LNCAP (cell line): Measurements from ENCODE around the gene C11orf87.

Source experiments
- TF ChIP-seq, protein P1 (sequence below): fragments of 450-650 bp; IDR thresholded peaks from 2 replicates; pipeline ENCODE4 v1.5.1; 2017; ENCODE audit warnings: mild to moderate bottlenecking

Gene C11orf87

GRCh38 chr11:109388982-109389381 is 33.0 kb upstream of the C11orf87 start:
- TF ChIP-seq, protein P1, sequence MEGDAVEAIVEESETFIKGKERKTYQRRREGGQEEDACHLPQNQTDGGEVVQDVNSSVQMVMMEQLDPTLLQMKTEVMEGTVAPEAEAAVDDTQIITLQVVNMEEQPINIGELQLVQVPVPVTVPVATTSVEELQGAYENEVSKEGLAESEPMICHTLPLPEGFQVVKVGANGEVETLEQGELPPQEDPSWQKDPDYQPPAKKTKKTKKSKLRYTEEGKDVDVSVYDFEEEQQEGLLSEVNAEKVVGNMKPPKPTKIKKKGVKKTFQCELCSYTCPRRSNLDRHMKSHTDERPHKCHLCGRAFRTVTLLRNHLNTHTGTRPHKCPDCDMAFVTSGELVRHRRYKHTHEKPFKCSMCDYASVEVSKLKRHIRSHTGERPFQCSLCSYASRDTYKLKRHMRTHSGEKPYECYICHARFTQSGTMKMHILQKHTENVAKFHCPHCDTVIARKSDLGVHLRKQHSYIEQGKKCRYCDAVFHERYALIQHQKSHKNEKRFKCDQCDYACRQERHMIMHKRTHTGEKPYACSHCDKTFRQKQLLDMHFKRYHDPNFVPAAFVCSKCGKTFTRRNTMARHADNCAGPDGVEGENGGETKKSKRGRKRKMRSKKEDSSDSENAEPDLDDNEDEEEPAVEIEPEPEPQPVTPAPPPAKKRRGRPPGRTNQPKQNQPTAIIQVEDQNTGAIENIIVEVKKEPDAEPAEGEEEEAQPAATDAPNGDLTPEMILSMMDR: no peak

DNA sequence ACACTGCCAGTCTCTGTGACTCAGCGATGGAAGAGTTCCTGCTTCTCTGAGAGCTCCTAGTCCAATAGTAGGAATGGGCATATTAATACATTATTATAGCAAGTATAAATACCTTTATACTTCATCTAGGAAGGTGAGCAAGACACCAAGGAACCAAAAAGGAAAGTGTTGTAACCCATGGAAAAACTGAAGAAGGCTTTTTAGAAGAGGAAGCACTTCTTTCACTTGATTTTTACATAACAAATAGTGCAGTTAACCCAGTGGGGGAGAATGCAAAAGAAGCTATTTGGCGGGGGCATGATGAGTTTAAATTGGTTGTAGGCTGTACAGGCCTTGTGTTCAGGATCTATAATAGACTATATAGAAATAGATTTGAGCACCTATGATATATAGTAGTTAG is 31.2 kb upstream of the C11orf87 start:
- TF ChIP-seq, protein P1: no peak

DNA sequence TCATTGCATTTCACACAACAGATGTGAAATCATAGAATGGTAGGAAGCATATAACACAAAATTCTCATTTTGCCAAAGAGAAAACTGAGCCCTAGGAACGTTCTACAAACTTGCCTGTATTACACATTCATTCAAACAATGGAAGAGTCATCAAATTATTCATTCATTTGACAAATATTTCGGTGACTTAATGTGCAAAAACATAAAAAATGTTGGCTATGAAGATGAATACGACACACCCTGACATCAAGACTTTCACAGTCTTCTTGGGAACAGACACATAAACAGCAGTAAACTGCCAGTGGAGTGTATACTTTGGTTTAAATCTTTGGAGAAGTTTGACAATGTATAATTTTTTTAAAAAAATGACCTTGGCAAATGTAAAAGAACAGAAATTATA is 20.4 kb upstream of the C11orf87 start:
- TF ChIP-seq, protein P1: no peak

GRCh38 chr11:109405671-109406070 is 16.3 kb upstream of the C11orf87 start:
- TF ChIP-seq, protein P1: no peak

- TF ChIP-seq, protein P1: no peak
Observed at GRCh38 chr11:109416601-109417000, 5.4 kb upstream of the C11orf87 start.

DNA sequence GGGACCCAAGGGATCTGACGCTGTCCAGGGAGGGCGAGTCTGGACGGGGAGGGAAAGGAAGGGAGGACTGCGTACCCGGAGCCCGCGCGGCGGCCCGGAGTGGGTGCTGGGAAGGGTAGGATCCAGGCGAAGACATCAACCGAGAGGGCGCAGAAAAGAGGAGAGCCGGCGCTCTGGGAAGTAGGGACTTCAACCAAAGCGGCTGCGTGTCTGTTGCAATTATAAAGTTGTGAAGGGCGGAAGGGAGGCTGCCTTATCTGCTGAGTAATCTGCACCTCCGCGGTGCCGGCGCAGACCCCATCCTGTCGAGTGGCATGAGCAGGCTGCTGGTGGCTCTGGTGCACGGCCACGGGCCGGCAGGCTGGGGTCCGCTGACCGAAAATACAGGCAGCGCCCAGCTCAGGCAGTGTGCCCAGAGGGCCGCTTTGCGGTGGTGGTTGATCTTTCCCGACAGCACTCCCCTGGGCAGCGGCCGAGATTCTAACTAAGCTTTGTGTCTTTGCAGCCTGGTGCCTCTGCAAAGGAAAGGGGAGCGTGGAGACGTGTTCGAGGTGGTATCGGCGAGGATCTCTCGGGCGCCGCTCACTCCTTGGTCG is 978 bp downstream of the C11orf87 start:
- TF ChIP-seq, protein P1: no peak

- TF ChIP-seq, protein P1: no peak
Observed at GRCh38 chr11:109423466-109424190, 1.6 kb downstream of the C11orf87 start.
